ENCODE results near the gene PAPPA. TPM values are rescaled to one million over a fixed set of nuclear protein-coding genes. Genes with fewer than 3 reads are reported as not detected.

PAPPA gene
- total and polyA plus RNA-seq, 2 of the 8 experiments (the other 6 are each of a cell fraction or from before 2014, with no cell fraction given) = 0.18 to 0.63 TPM

DNA sequence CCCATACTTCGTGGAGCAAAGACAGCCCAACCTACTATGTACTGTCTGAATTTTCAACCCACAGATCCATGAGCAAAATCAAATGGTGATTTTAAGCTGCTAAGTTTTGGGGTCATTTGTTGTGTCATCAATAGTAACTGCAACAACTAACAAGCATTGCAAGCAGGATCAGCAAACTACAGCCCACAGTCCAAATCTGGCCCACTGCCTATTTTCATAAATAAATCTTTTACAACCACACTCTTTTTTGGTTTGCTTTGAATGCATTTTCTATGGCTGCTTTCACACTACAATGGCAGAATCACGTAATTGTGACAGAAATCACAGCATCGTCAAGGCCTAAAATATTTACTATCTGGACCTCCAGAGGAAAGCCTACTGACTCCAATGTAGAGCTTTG lies 296.4 kb downstream of the PAPPA start:
- H3K23me2 ChIP-seq (ENCODE audit: low read depth, low read length) = no peaks in the 10 kb centered on the region
- H3K4ac ChIP-seq (replicated peaks; ENCODE audit: insufficient read length, low read depth, low read length) = no peak overlapping the region
- H3K79me2 ChIP-seq (ENCODE audit: control insufficient read depth in 1 of 2, insufficient read depth in 2 of 2, low read length in 2 of 2) = no peaks in the 10 kb centered on the region
- H2BK20ac ChIP-seq (ENCODE audit: low read length) = no peak overlapping the region
- no peaks in the 10 kb centered on the region for H3K36me3 ChIP-seq (ENCODE audit: control insufficient read depth in 2 of 4, insufficient read depth in 4 of 4, low read length in 3 of 4)
- H2BK12ac ChIP-seq (ENCODE audit: low read depth, low read length) = no peak overlapping the region
- H3K27me3 ChIP-seq (replicated peaks in 1 of 4; ENCODE audit: control insufficient read depth in 3 of 4, extremely low read depth in 1 of 4, insufficient read depth in 3 of 4, low read length in 3 of 4) = no peaks in the 10 kb centered on the region
- H2BK120ac ChIP-seq (replicated peaks; ENCODE audit: low read depth, low read length) = no peak overlapping the region
- H3K14ac ChIP-seq (ENCODE audit: insufficient read length) = no peak overlapping the region
- H3K27ac ChIP-seq (ENCODE audit: low read depth, low read length) = no peak overlapping the region
- WGBS, 2 experiments (ENCODE audit: extremely low coverage in 1 of 2, insufficient coverage in 1 of 2, insufficient read length in 1 of 2, insufficient replicate concordance in 2 of 2, low coverage in 1 of 2, low lambda C conversion rate in 2 of 2, missing lambda C conversion rate in 1 of 2) = 93% methylated on average over 3 of the region's 3 CpGs; no CpG with 5 or more reads in 1 of the 2 experiments
- no peak overlapping the region for H3K56ac ChIP-seq (replicated peaks; ENCODE audit: insufficient read length, low read depth, low read length)
- no peak overlapping the region for H2AK5ac ChIP-seq (ENCODE audit: low read depth, low read length)
- peaks cover 0 to 3% (median 0%) of the 10 kb centered on the region in 4 experiments; a peak in 1 of 7 replicates for H3K4me1 ChIP-seq (replicated peaks in 1 of 4; ENCODE audit: control insufficient read depth in 3 of 4, insufficient read depth in 4 of 4, low read length in 3 of 4)
- H4K5ac ChIP-seq (ENCODE audit: insufficient read length, low read depth, low read length) = no peak overlapping the region
- no peaks in the 10 kb centered on the region for H3K79me1 ChIP-seq (ENCODE audit: low read depth, low read length)
- DNase-seq (ENCODE audit: low read depth in 1 of 2, low spot score in 2 of 2) (no peak), FAIRE-seq (no peak)
- CTCF ChIA-PET (ENCODE audit: partially characterized antibody) = interaction anchor here (1.3 kb wide), 1 partner anchor 45 kb away, joined by 3 read pairs; no protein-coding TSS in a partner anchor
- H3K4me3 ChIP-seq (ENCODE audit: extremely low read depth in 1 of 4, insufficient read depth in 2 of 4, low read depth in 3 of 4, low read length in 4 of 4) = no peak overlapping the region
- H4K20me1 ChIP-seq (replicated peaks in 1 of 2; ENCODE audit: control insufficient read depth in 1 of 2, insufficient read depth in 2 of 2, low read length in 2 of 2) = no peaks in the 10 kb centered on the region
- no peak overlapping the region for H3K18ac ChIP-seq (ENCODE audit: extremely low read depth, low read length)
- H4K8ac ChIP-seq (ENCODE audit: extremely low read depth, insufficient read depth, low read length) = no peak overlapping the region
- no peak overlapping the region for H2AFZ ChIP-seq (ENCODE audit: low read length)
- H4K91ac ChIP-seq (replicated peaks; ENCODE audit: insufficient read length, low read length) = no peak overlapping the region
- POLR2A ChIA-PET (ENCODE audit: partially characterized antibody) = no interaction called here
- no peak overlapping the region for H3K9ac ChIP-seq (replicated peaks in 1 of 4; ENCODE audit: extremely low read depth in 1 of 4, low read depth in 3 of 4, low read length in 3 of 4)
- no peak overlapping the region for H3K4me2 ChIP-seq (ENCODE audit: insufficient read depth in 1 of 2, low read depth in 2 of 2, low read length in 2 of 2)
- no peaks in the 10 kb centered on the region for H3K9me3 ChIP-seq (ENCODE audit: insufficient read depth in 2 of 2, low read depth in 1 of 2, low read length in 1 of 2)
- H2BK15ac ChIP-seq (ENCODE audit: low read length) = no peak overlapping the region
- no peak overlapping the region for H2BK5ac ChIP-seq (ENCODE audit: low read depth, low read length)
- H3K23ac ChIP-seq (ENCODE audit: insufficient read length) = no peak overlapping the region
- TF ChIP-seq HDAC2 (IDR thresholded peaks at IDR 0.05; ENCODE audit: borderline replicate concordance in 1 of 2, low read depth in 2 of 2, low read length in 2 of 2) (no peak), MAFK (IDR thresholded peaks at IDR 0.05; ENCODE audit: low read depth, low read length) (no peak), NRF1 (IDR thresholded peaks at IDR 0.05; ENCODE audit: low read depth, low read length) (no peak), ZNF274 (IDR thresholded peaks at IDR 0.05; ENCODE audit: borderline replicate concordance, extremely low read depth, low read length) (no peak), CHD1 (IDR thresholded peaks at IDR 0.05; ENCODE audit: low read depth, low read length) (no peak), POLR2A (IDR thresholded peaks at IDR 0.05; ENCODE audit: control extremely low read depth in 1 of 2, low read depth in 2 of 2, low read length in 2 of 2) (no peak), CBX5 (IDR thresholded peaks at IDR 0.05; ENCODE audit: low read depth, low read length) (no peak), KDM5A (IDR thresholded peaks at IDR 0.05; ENCODE audit: low read length) (no peak), JUN (IDR thresholded peaks at IDR 0.05; ENCODE audit: low read depth, low read length) (no peak), TBP (IDR thresholded peaks at IDR 0.05; ENCODE audit: low read depth, low read length) (no peak), BCL11A (IDR thresholded peaks at IDR 0.05; ENCODE audit: low read depth in 2 of 2, low read length in 2 of 2) (no peak), GABPA (IDR thresholded peaks at IDR 0.05; ENCODE audit: borderline replicate concordance, insufficient read depth, low read length) (no peak), BACH1 (IDR thresholded peaks at IDR 0.05; ENCODE audit: low read length) (no peak), SIRT6 (IDR thresholded peaks at IDR 0.05; ENCODE audit: low read length) (no peak), JUND (IDR thresholded peaks at IDR 0.05; ENCODE audit: low read length) (no peak), GTF2F1 (IDR thresholded peaks at IDR 0.05; ENCODE audit: borderline replicate concordance, low read depth, low read length) (no peak)

Measured in H1 (cell line).